CD4-positive, alpha-beta T cell (primary cell): ENCODE results near the gene GPR55. TPM values are rescaled to one million over a fixed set of nuclear protein-coding genes. Genes with fewer than 3 reads are reported as not detected.

Experiments
- ATAC-seq: fragments of 200-7000 bp; cut with Tn5 transposase; one replicate; pipeline ENCODE4 v1.10.0; 2022; ENCODE audit warnings: mild to moderate bottlenecking; ENCODE audit not compliant: poor library complexity
- CTCF ChIA-PET: fragments of 350-600 bp; sonication (Branson Sonifier 250); formaldehyde crosslinking; loops from one replicate; lab custom pipeline; 2021; ENCODE audit warnings: antibody characterized with exemption, inconsistent platforms; lab: Charles Lee
- POLR2A ChIA-PET: fragments of 350-600 bp; sonication (Branson Sonifier 250); formaldehyde crosslinking; loops from one replicate; lab custom pipeline; 2021; ENCODE audit warnings: antibody characterized with exemption, inconsistent platforms; lab: Charles Lee
- DNase-seq, 14 experiments: peaks; one replicate each; pipeline ENCODE4 v3.0.0-alpha.2; 2013 to 2020; ENCODE audit warnings: mixed read lengths in 2 of 14
- H3K27ac ChIP-seq, 2 donors: one replicate each; pipeline versions ENCODE4 v1.5.1 to v1.7.0; 2013; ENCODE audit warnings: low read length in 2 of 2, low read depth in 1 of 2, mild to moderate bottlenecking in 1 of 2
- H3K27me3 ChIP-seq, 2 experiments: 1 replicate in 1 of 2; 2 replicates in 1 of 2; pipeline versions ENCODE4 v1.6.1 to v1.7.0; 2013; ENCODE audit warnings: low read length in 2 of 2, control low read depth in 1 of 2, mild to moderate bottlenecking in 1 of 2, moderate library complexity in 1 of 2; ENCODE audit not compliant: insufficient read depth in 2 of 2, control insufficient read depth in 1 of 2
- H3K36me3 ChIP-seq: one replicate; pipeline ENCODE4 v1.6.1; 2013; ENCODE audit warnings: low read length, control low read depth; ENCODE audit not compliant: insufficient read depth
- H3K4me1 ChIP-seq: one replicate; pipeline ENCODE4 v1.6.1; 2013; ENCODE audit warnings: low read length, control low read depth; ENCODE audit not compliant: insufficient read depth
- H3K4me3 ChIP-seq: one replicate; pipeline ENCODE4 v1.5.1; 2013; ENCODE audit warnings: mild to moderate bottlenecking, low read length, moderate library complexity
- H3K9me3 ChIP-seq, 2 experiments: 1 replicate in 1 of 2; 2 replicates in 1 of 2; pipeline versions ENCODE4 v1.6.1 to v1.7.0; 2013; ENCODE audit warnings: low read length in 2 of 2, mild to moderate bottlenecking in 2 of 2, control low read depth in 1 of 2, moderate library complexity in 1 of 2; ENCODE audit not compliant: control insufficient read depth in 1 of 2, insufficient read depth in 1 of 2
- H3K27ac Mint-ChIP-seq: one replicate; pipeline ENCODE4 v1.8.0; 2020; ENCODE audit warnings: mixed read lengths
- H3K27me3 Mint-ChIP-seq: one replicate; pipeline ENCODE4 v1.8.0; 2021; ENCODE audit warnings: mixed read lengths
- H3K36me3 Mint-ChIP-seq: one replicate; pipeline ENCODE4 v1.8.0; 2021; ENCODE audit warnings: low read depth, mixed read lengths
- H3K4me1 Mint-ChIP-seq: one replicate; pipeline ENCODE4 v1.8.0; 2021; ENCODE audit warnings: low read depth, mixed read lengths
- H3K4me3 Mint-ChIP-seq: one replicate; pipeline ENCODE4 v1.8.0; 2020; ENCODE audit warnings: mild to moderate bottlenecking, mixed read lengths
- H3K9me3 Mint-ChIP-seq: one replicate; pipeline ENCODE4 v1.8.0; 2020; ENCODE audit warnings: mixed read lengths
- CTCF ChIP-seq: fragments of 200-600 bp; IDR thresholded peaks from one replicate; pipeline ENCODE4 v1.8.0; 2022; ENCODE audit warnings: antibody characterized with exemption, mild to moderate bottlenecking
- intact Hi-C, 2 experiments: fragments of 100-400 bp; cut with DNase I in 1 of 2; cut with micrococcal nuclease in 1 of 2; formaldehyde crosslinking; loops; one replicate each; pipeline versions ENCODE4 v1.15.1 to v1.9.0; 2023 to 2025; cut with DNase I, micrococcal nuclease
- total RNA-seq, 174 experiments: library from RNA in 2 of 174; stranded (reverse) in 2 of 174; gene quantifications; one replicate each; pipeline ENCODE4 v1.2.3 and lab custom pipeline; 2021 to 2026

The GPR55 gene
- total RNA-seq, 2 experiments from 2014 or later: 2.9 to 3.8 TPM

- Histone ChIP-seq H3K9me3 (peaks cover 0 to 6% of the 10 kb centered on the region in 2 experiments), H3K4me1 (peaks cover 43% of the 10 kb centered on the region), H3K36me3 (no peaks in the 10 kb centered on the region), H3K4me3 (peak overlapping the region; percentile 58), H3K27me3 (no peaks in the 10 kb centered on the region), H3K27ac (no peak overlapping the region)
- Mint-ChIP-seq H3K36me3 (no peaks in the 10 kb centered on the region), H3K4me3 (peak overlapping the region; percentile 1), H3K9me3 (no peaks in the 10 kb centered on the region), H3K4me1 (peaks cover 64% of the 10 kb centered on the region), H3K27ac (peak overlapping the region; percentile 89), H3K27me3 (no peaks in the 10 kb centered on the region)
- ATAC-seq: no peak
- peak in 2 of 14 experiments; percentile 12 to 16 for DNase-seq
- ChIA-PET CTCF (no interaction called here), POLR2A (no interaction called here)
- TF ChIP-seq CTCF: no peak
- intact Hi-C loops: loop anchor here in 1 of 2 experiments (5.0 kb wide), 1 partner anchor 76 kb away; no protein-coding TSS in a partner anchor
These were observed 1.9 kb downstream of the GPR55 start for GRCh38 chr2:230922951-230923717.

GRCh38 chr2:230921806-230922595 is 3.0 kb downstream of the GPR55 start:
- Mint-ChIP-seq H3K4me3 (peak overlapping the region; percentile 25), H3K27ac (peak overlapping the region; percentile 49), H3K9me3 (no peaks in the 10 kb centered on the region), H3K4me1 (peaks cover 67% of the 10 kb centered on the region), H3K36me3 (no peaks in the 10 kb centered on the region), H3K27me3 (no peaks in the 10 kb centered on the region)
- Histone ChIP-seq H3K27ac (no peak overlapping the region), H3K4me1 (peaks cover 37% of the 10 kb centered on the region), H3K27me3 (no peaks in the 10 kb centered on the region), H3K36me3 (no peaks in the 10 kb centered on the region), H3K9me3 (no peaks in the 10 kb centered on the region), H3K4me3 (no peak overlapping the region)
- intact Hi-C loops: loop anchor here in 1 of 2 experiments (5.0 kb wide), 1 partner anchor 75 kb away; no protein-coding TSS in a partner anchor
- ATAC-seq: no peak
- TF ChIP-seq CTCF: no peak
- ChIA-PET CTCF (no interaction called here), POLR2A (no interaction called here)
- peak in 1 of 14 experiments; percentile 20 for DNase-seq

- no peaks in the 10 kb centered on the region for H3K9me3 ChIP-seq
- TF ChIP-seq CTCF: no peak
- H3K36me3 ChIP-seq: no peaks in the 10 kb centered on the region
- Mint-ChIP-seq H3K27me3 (no peaks in the 10 kb centered on the region), H3K4me3 (peak overlapping the region; percentile 63), H3K36me3 (no peaks in the 10 kb centered on the region), H3K4me1 (peaks cover 69% of the 10 kb centered on the region), H3K9me3 (no peaks in the 10 kb centered on the region), H3K27ac (no peak overlapping the region)
- no peak overlapping the region for H3K27ac ChIP-seq
- ChIA-PET POLR2A (no interaction called here), CTCF (no interaction called here)
- H3K27me3 ChIP-seq: no peaks in the 10 kb centered on the region
- no peak overlapping the region for H3K4me3 ChIP-seq
- DNase-seq (no peak), ATAC-seq (no peak)
- intact Hi-C loops: loop anchor here in 1 of 2 experiments (5.0 kb wide), 1 partner anchor 73 kb away; no protein-coding TSS in a partner anchor
- peaks cover 26% of the 10 kb centered on the region for H3K4me1 ChIP-seq
These were observed 4.9 kb downstream of the GPR55 start for GRCh38 chr2:230920167-230920566.
